Measurements from ENCODE around the gene CDS2. TPM values are rescaled to one million over a fixed set of nuclear protein-coding genes. Genes with fewer than 3 reads are reported as not detected.

The CDS2 gene
- polyA plus RNA-seq, 4 donors = 2.9 to 17.3 (median 9.1) TPM

DNA sequence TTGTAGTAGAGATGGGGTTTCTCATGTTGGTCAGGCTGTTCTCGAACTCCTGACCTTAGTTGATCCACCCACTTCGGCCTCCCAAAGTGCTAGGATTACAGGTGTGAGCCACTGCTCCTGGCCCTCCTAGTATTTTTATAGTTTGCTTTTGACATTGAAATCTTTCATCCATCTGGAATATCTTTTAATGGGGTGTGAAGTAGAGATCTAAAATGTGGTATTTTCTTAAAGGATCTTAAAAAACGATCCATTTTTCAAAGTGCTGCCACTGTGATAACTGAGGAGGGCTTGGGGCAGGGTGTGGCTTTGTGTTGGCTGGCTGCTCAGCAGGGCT is 23.1 kb downstream of the CDS2 start:
- Histone ChIP-seq H3K9me3 (ENCODE audit: control insufficient read depth in 2 of 2, insufficient read depth in 1 of 2, low read depth in 1 of 2, low read length in 1 of 2) (no peaks in the 10 kb centered on the region), H3K4me3 (ENCODE audit: low read depth in 1 of 3, low read length in 3 of 3) (no peak overlapping the region), H3K4me1 (ENCODE audit: control insufficient read depth in 3 of 3, insufficient read depth in 2 of 3, low read depth in 1 of 3, low read length in 2 of 3) (peaks cover 0 to 39% (median 18%) of the 10 kb centered on the region in 3 donors), H3K36me3 (ENCODE audit: control insufficient read depth in 3 of 3, insufficient read depth in 2 of 3, low read depth in 1 of 3, low read length in 3 of 3) (no peaks in the 10 kb centered on the region), H3K27ac (ENCODE audit: low read depth in 1 of 3, low read length in 2 of 3) (peak overlapping the region in 1 of 3 donors; percentile 82), H3K27me3 (ENCODE audit: control insufficient read depth in 3 of 3, insufficient read depth in 3 of 3, low read length in 3 of 3) (no peaks in the 10 kb centered on the region)
- FAIRE-seq = no peak
- DNase-seq = no peak
- WGBS, 3 donors = 76 to 87% (median 80%) methylated on average over 3 of the region's 3 CpGs

DNA sequence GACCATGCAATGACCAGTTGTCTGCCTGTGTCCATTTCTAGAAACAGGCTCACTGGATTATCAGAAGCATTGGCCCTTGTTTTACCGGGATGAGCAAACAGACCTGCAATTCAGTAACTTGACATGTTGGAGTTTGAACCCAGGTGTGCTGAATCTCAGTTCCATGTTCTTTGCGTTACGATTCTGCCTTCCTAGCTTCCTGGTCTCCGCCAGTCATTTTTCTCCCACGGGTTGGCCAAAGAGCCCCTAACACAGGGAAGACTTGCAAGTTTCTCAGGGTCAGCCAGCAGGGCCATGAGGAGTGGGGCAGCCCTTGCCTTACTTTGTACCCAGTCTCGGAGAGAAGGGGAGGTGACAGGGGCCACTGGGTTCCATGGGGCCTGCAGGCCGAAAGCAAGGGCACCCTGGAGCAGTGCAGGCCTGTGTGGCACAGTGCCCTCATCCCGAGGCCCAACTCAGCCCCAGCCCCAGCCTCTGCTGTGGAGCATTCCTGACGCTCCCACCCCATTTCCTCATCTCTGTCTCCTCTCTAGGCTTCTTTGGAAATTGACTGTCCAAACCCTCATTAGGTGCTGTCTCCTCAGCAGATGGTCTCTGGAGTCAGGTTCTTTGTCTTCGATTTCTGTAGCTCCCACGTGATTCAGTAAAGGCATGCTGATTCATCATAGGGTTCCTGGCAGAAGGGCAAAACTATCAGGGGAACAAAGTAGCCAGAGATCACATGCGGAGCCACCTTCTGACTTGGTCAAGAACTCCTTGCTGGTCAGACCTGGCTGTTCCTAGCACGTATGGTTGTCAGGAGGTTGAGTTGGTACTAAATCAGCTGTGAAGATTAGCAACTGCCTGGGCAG is 23.6 kb downstream of the CDS2 start:
- peaks cover 0 to 45% (median 20%) of the 10 kb centered on the region in 3 donors for H3K4me1 ChIP-seq (ENCODE audit: control insufficient read depth in 3 of 3, insufficient read depth in 2 of 3, low read depth in 1 of 3, low read length in 2 of 3)
- WGBS, 3 donors = 54 to 72% (median 67%) methylated on average over 13 of the region's 13 CpGs
- no peak for FAIRE-seq
- H3K27ac ChIP-seq (ENCODE audit: low read depth in 1 of 3, low read length in 2 of 3) = peak overlapping the region; percentile 15 to 82 (median 32)
- H3K36me3 ChIP-seq (ENCODE audit: control insufficient read depth in 3 of 3, insufficient read depth in 2 of 3, low read depth in 1 of 3, low read length in 3 of 3) = no peaks in the 10 kb centered on the region
- no peaks in the 10 kb centered on the region for H3K9me3 ChIP-seq (ENCODE audit: control insufficient read depth in 2 of 2, insufficient read depth in 1 of 2, low read depth in 1 of 2, low read length in 1 of 2)
- DNase-seq = peak; percentile 77 to 81
- H3K27me3 ChIP-seq (ENCODE audit: control insufficient read depth in 3 of 3, insufficient read depth in 3 of 3, low read length in 3 of 3) = no peaks in the 10 kb centered on the region
- H3K4me3 ChIP-seq (ENCODE audit: low read depth in 1 of 3, low read length in 3 of 3) = no peak overlapping the region

GRCh38 chr20:5153152-5153467 is 26.3 kb downstream of the CDS2 start:
- H3K4me3 ChIP-seq (ENCODE audit: low read depth in 1 of 3, low read length in 3 of 3) = no peak overlapping the region
- no peaks in the 10 kb centered on the region for H3K9me3 ChIP-seq (ENCODE audit: control insufficient read depth in 2 of 2, insufficient read depth in 1 of 2, low read depth in 1 of 2, low read length in 1 of 2)
- H3K36me3 ChIP-seq (ENCODE audit: control insufficient read depth in 3 of 3, insufficient read depth in 2 of 3, low read depth in 1 of 3, low read length in 3 of 3) = no peaks in the 10 kb centered on the region
- DNase-seq (no peak), FAIRE-seq (no peak)
- no peaks in the 10 kb centered on the region for H3K27me3 ChIP-seq (ENCODE audit: control insufficient read depth in 3 of 3, insufficient read depth in 3 of 3, low read length in 3 of 3)
- 55 to 88% (median 76%) methylated on average over 3 of the region's 3 CpGs for WGBS, 3 donors
- peaks cover 0 to 47% (median 12%) of the 10 kb centered on the region in 3 donors for H3K4me1 ChIP-seq (ENCODE audit: control insufficient read depth in 3 of 3, insufficient read depth in 2 of 3, low read depth in 1 of 3, low read length in 2 of 3)
- H3K27ac ChIP-seq (ENCODE audit: low read depth in 1 of 3, low read length in 2 of 3) = peak overlapping the region in 1 of 3 donors; percentile 79

DNA sequence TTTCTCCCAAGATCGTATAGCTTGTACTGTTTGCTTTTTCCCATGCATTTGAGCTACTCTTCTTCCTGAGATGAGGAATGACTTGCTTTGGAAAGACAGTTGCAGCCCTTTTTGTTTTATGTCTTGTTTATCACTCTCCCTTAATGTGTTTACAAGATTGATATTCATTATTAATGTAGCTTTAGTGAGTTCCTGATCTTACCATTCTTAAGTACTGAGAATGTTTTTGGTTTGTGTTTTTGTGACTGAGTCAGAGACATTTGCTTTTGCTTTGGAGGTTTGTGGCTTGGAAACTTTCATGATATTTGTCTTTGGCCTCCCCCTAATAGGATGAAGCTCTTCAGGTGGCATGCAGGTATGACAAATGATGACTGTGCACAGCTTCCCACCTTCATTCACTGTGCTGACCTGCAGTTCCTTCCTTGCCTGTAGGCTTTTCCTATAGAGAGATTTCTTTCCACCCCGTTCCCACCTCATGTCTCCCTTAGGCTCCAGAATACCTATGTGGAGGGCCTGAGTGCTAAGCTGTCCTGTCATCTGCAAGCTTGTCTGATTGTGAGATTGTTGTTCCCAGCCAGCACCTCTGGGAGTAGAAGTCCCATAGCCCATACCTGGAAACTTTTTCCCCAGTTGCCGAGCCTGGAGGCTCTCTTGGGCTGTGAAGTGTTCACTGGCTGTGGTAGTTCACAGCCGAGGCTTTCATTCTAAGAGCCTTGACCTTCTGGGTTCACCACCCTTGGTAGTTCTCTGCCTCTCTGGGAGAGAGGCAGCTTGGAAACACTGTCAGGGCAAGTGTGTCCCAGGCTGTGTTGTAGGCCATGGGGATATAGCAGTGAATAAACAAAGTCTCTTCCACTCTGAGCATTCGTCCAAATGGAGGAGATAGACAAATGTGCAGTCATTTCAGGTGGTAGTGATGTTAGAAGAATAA is 27.1 kb downstream of the CDS2 start:
- no peak for DNase-seq
- no peaks in the 10 kb centered on the region for H3K36me3 ChIP-seq (ENCODE audit: control insufficient read depth in 3 of 3, insufficient read depth in 2 of 3, low read depth in 1 of 3, low read length in 3 of 3)
- WGBS, 3 donors = 82 to 90% (median 89%) methylated on average over 5 of the region's 5 CpGs
- no peak for FAIRE-seq
- no peak overlapping the region for H3K4me3 ChIP-seq (ENCODE audit: low read depth in 1 of 3, low read length in 3 of 3)
- H3K9me3 ChIP-seq (ENCODE audit: control insufficient read depth in 2 of 2, insufficient read depth in 1 of 2, low read depth in 1 of 2, low read length in 1 of 2) = no peaks in the 10 kb centered on the region
- H3K27me3 ChIP-seq (ENCODE audit: control insufficient read depth in 3 of 3, insufficient read depth in 3 of 3, low read length in 3 of 3) = no peaks in the 10 kb centered on the region
- peaks cover 0 to 45% (median 12%) of the 10 kb centered on the region in 3 donors for H3K4me1 ChIP-seq (ENCODE audit: control insufficient read depth in 3 of 3, insufficient read depth in 2 of 3, low read depth in 1 of 3, low read length in 2 of 3)
- peak overlapping the region in 1 of 3 donors; percentile 79 for H3K27ac ChIP-seq (ENCODE audit: low read depth in 1 of 3, low read length in 2 of 3)

DNA sequence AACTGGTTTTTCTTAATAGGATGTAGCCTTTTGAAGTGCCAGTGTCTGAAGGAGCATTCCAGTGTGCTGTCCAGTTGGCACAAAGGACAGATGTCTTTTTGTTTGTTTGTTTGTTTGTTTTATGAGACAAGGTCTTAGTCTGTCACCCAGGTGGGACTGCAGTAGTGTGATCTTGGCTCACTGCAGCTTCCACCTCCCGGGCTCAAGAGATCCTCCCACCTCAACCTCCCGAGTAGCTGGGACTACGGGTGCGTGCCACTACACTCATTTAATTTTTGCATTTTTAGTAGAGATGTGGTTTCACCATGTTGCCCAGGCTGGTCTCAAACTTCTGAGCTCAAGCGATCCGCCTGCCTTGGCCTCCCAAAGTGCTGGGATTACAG is 27.7 kb downstream of the CDS2 start:
- no peak for DNase-seq
- 93 to 97% (median 96%) methylated on average over 6 of the region's 6 CpGs for WGBS, 3 donors
- no peak overlapping the region for H3K4me3 ChIP-seq (ENCODE audit: low read depth in 1 of 3, low read length in 3 of 3)
- no peak overlapping the region for H3K27ac ChIP-seq (ENCODE audit: low read depth in 1 of 3, low read length in 2 of 3)
- no peaks in the 10 kb centered on the region for H3K9me3 ChIP-seq (ENCODE audit: control insufficient read depth in 2 of 2, insufficient read depth in 1 of 2, low read depth in 1 of 2, low read length in 1 of 2)
- no peaks in the 10 kb centered on the region for H3K27me3 ChIP-seq (ENCODE audit: control insufficient read depth in 3 of 3, insufficient read depth in 3 of 3, low read length in 3 of 3)
- FAIRE-seq = no peak
- no peaks in the 10 kb centered on the region for H3K36me3 ChIP-seq (ENCODE audit: control insufficient read depth in 3 of 3, insufficient read depth in 2 of 3, low read depth in 1 of 3, low read length in 3 of 3)
- H3K4me1 ChIP-seq (ENCODE audit: control insufficient read depth in 3 of 3, insufficient read depth in 2 of 3, low read depth in 1 of 3, low read length in 2 of 3) = peaks cover 0 to 41% (median 12%) of the 10 kb centered on the region in 3 donors

DNA sequence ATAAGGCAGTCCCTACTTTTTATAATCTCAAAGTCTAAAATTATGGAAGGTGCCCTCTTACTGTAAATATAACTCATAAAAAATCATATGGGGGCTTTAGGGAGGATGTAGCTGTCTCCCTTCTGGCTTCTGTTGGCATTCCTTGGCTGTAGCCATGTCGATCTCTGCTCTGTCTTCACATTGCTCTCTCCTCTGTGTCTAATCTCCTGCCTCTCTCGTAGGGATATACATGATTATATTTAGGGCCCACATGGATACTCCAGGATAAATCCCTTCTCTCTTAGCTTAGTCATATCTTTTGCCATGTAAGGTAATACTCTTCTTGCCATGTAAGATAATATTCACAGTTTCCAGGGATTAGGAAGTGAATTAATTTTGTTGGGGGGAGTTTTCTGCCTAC is 28.6 kb downstream of the CDS2 start:
- no peak for DNase-seq
- Histone ChIP-seq H3K4me1 (ENCODE audit: control insufficient read depth in 3 of 3, insufficient read depth in 2 of 3, low read depth in 1 of 3, low read length in 2 of 3) (peaks cover 0 to 34% (median 6%) of the 10 kb centered on the region in 3 donors), H3K27ac (ENCODE audit: low read depth in 1 of 3, low read length in 2 of 3) (peak overlapping the region in 1 of 3 donors; percentile 11), H3K27me3 (ENCODE audit: control insufficient read depth in 3 of 3, insufficient read depth in 3 of 3, low read length in 3 of 3) (no peaks in the 10 kb centered on the region), H3K36me3 (ENCODE audit: control insufficient read depth in 3 of 3, insufficient read depth in 2 of 3, low read depth in 1 of 3, low read length in 3 of 3) (no peaks in the 10 kb centered on the region), H3K9me3 (ENCODE audit: control insufficient read depth in 2 of 2, insufficient read depth in 1 of 2, low read depth in 1 of 2, low read length in 1 of 2) (no peaks in the 10 kb centered on the region), H3K4me3 (ENCODE audit: low read depth in 1 of 3, low read length in 3 of 3) (no peak overlapping the region)
- FAIRE-seq = no peak
- 79 to 96% (median 88%) methylated on average over 2 of the region's 2 CpGs for WGBS, 3 donors

DNA sequence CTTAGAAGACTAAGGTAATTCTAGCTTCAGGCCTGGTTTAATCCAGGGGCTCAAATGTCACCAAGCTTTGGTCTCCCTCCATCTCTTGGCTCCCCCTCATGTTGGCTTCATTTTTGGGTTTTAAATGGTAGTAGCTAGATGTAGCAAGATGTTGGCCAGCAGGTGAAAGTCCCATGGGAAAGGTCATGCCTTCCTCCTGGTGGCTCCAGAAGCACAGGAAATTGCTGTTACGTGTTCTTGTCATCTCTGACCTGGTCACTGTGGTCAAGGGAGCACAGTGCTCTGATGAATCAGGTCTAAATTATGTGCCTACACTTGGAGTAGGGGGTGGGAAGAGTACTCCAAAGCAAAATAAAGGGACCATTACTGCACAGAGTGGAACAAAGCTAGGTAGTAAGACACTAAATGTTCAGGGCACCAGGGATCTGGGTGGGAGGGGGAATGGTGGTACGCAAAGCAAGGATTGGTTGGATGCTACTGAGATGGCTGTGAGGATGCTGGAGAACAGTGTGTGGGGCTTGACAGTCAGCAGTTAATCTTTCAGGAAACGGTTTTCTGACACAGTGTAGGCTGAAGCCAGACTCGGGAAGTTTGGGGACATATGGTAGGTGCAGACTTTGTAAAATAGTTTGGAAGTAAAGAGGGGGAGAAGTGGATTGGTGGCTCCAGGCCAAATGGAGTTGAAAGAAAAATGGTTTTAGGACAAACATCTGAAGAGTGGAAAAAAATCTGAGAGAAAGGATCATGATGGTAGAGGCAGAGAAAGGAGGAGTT is 30.1 kb downstream of the CDS2 start:
- DNase-seq (no peak), FAIRE-seq (no peak)
- WGBS, 3 donors = 50 to 71% (median 68%) methylated on average over 4 of the region's 4 CpGs
- no peak overlapping the region for H3K27ac ChIP-seq (ENCODE audit: low read depth in 1 of 3, low read length in 2 of 3)
- H3K9me3 ChIP-seq (ENCODE audit: control insufficient read depth in 2 of 2, insufficient read depth in 1 of 2, low read depth in 1 of 2, low read length in 1 of 2) = no peaks in the 10 kb centered on the region
- no peak overlapping the region for H3K4me3 ChIP-seq (ENCODE audit: low read depth in 1 of 3, low read length in 3 of 3)
- H3K36me3 ChIP-seq (ENCODE audit: control insufficient read depth in 3 of 3, insufficient read depth in 2 of 3, low read depth in 1 of 3, low read length in 3 of 3) = no peaks in the 10 kb centered on the region
- no peaks in the 10 kb centered on the region for H3K27me3 ChIP-seq (ENCODE audit: control insufficient read depth in 3 of 3, insufficient read depth in 3 of 3, low read length in 3 of 3)
- H3K4me1 ChIP-seq (ENCODE audit: control insufficient read depth in 3 of 3, insufficient read depth in 2 of 3, low read depth in 1 of 3, low read length in 2 of 3) = peaks cover 0 to 27% (median 2%) of the 10 kb centered on the region in 3 donors

GRCh38 chr20:5159928-5160327 is 33.1 kb downstream of the CDS2 start:
- FAIRE-seq (no peak), DNase-seq (no peak)
- Histone ChIP-seq H3K4me1 (ENCODE audit: control insufficient read depth in 3 of 3, insufficient read depth in 2 of 3, low read depth in 1 of 3, low read length in 2 of 3) (peaks cover 0 to 7% (median 5%) of the 10 kb centered on the region in 3 donors), H3K27ac (ENCODE audit: low read depth in 1 of 3, low read length in 2 of 3) (no peak overlapping the region), H3K4me3 (ENCODE audit: low read depth in 1 of 3, low read length in 3 of 3) (no peak overlapping the region), H3K9me3 (ENCODE audit: control insufficient read depth in 2 of 2, insufficient read depth in 1 of 2, low read depth in 1 of 2, low read length in 1 of 2) (no peaks in the 10 kb centered on the region), H3K27me3 (ENCODE audit: control insufficient read depth in 3 of 3, insufficient read depth in 3 of 3, low read length in 3 of 3) (no peaks in the 10 kb centered on the region), H3K36me3 (ENCODE audit: control insufficient read depth in 3 of 3, insufficient read depth in 2 of 3, low read depth in 1 of 3, low read length in 3 of 3) (no peaks in the 10 kb centered on the region)
- 83 to 93% (median 90%) methylated on average over 3 of the region's 3 CpGs for WGBS, 3 donors
